ENCODE data around the gene HSPA12A. TPM values are rescaled to one million over a fixed set of nuclear protein-coding genes. Genes with fewer than 3 reads are reported as not detected.

The HSPA12A gene
- total and polyA plus RNA-seq, 9 of the 15 experiments (the other 6 are each of a cell fraction or from before 2014, with no cell fraction given): 0.01 to 0.18 (median 0.04) TPM; not detected in 4

DNA sequence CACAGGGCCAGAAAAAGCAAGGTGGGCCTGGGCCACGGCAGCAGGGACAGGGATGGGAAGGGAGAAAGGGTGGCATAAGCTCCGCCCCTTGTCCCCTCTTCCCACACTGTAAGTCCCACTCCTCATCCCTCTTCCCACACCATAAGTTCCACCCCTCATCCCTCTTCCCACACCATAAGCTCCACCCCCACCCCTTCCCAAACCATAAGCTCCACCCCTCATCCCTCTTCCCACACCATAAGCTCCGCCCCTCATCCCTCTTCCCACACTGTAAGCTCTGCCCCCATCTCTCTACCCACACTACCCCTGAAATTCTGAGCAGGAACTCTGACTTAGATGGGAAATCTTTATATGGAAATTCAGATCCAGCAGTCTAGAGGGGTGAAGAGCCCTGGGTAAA, 55.7 kb downstream of the HSPA12A start:
- H3K9ac ChIP-seq (ENCODE audit: insufficient read depth in 1 of 2, low read depth in 2 of 2, low read length in 2 of 2): no peak overlapping the region
- H3K4me3 ChIP-seq: no peak overlapping the region
- DNase-seq (ENCODE audit: extremely low read depth in 1 of 4, low spot score in 3 of 4): no peak
- H3K9me1 ChIP-seq (ENCODE audit: control insufficient read depth, insufficient read depth, low read length): no peaks in the 10 kb centered on the region
- no peaks in the 10 kb centered on the region for H3K79me2 ChIP-seq (ENCODE audit: control insufficient read depth, insufficient read depth, low read length)
- peaks cover 0 to 22% of the 10 kb centered on the region in 2 experiments; a peak in 1 of 5 replicates for H3K27me3 ChIP-seq (ENCODE audit: control insufficient read depth in 2 of 2, insufficient read depth in 2 of 2, low read length in 2 of 2)
- no peaks in the 10 kb centered on the region for H4K20me1 ChIP-seq (replicated peaks; ENCODE audit: control insufficient read depth, insufficient read depth, low read length)
- CTCF ChIA-PET (ENCODE audit: low intra/inter-chr PET ratio): no interaction called here
- no peak for ATAC-seq
- no peaks in the 10 kb centered on the region for H3K36me3 ChIP-seq (ENCODE audit: control insufficient read depth, insufficient read depth, low read length)
- POLR2A ChIA-PET: no interaction called here
- TF ChIP-seq PHB2 (IDR thresholded peaks at IDR 0.05; ENCODE audit: low read depth): no peak
- no peak for TF ChIP-seq MED1 (CRISPR knock-in tag; IDR thresholded peaks at IDR 0.05; ENCODE audit: borderline replicate concordance)
- TF ChIP-seq SUPT5H (IDR thresholded peaks at IDR 0.05): no peak
- no peak for TF ChIP-seq ZNF124 (CRISPR knock-in tag; IDR thresholded peaks at IDR 0.05)
- TF ChIP-seq ZNF175 (CRISPR knock-in tag; IDR thresholded peaks at IDR 0.05; ENCODE audit: low read depth): no peak
- TF ChIP-seq HDAC6 (IDR thresholded peaks at IDR 0.05; ENCODE audit: low read depth, low read length): no peak
- no peak for TF ChIP-seq YBX1 (IDR thresholded peaks at IDR 0.05)
- TF ChIP-seq ZNF12 (CRISPR knock-in tag; IDR thresholded peaks at IDR 0.05): no peak
- no peak for TF ChIP-seq STAT5A (IDR thresholded peaks at IDR 0.05; ENCODE audit: borderline replicate concordance, low read length)
- TF ChIP-seq SIN3B (IDR thresholded peaks at IDR 0.05; ENCODE audit: low read depth): no peak
- intact Hi-C loops (cut with micrococcal nuclease): no loop called here
- in situ Hi-C loops (cut with MboI): loop anchor here (10.0 to 25.0 kb wide), 2 partner anchors 101 to 488 kb away; no protein-coding TSS in a partner anchor
- no peak overlapping the region for H2AFZ ChIP-seq (ENCODE audit: low read depth, low read length)
- no peaks in the 10 kb centered on the region; a peak in 1 of 5 replicates for H3K4me1 ChIP-seq (replicated peaks in 1 of 2; ENCODE audit: control insufficient read depth in 2 of 2, insufficient read depth in 2 of 2, low read length in 2 of 2)
- no CpG with 5 or more reads among the region's 3 CpGs for WGBS (ENCODE audit: insufficient coverage, low coverage, missing lambda C conversion rate)
- no peak overlapping the region for H3K27ac ChIP-seq (ENCODE audit: extremely low read depth, low read depth, low read length)
- BruUV-seq (replicated peaks): no TSS peak
- no peak for FAIRE-seq
- H3K9me3 ChIP-seq (replicated peaks; ENCODE audit: control insufficient read depth, insufficient read depth, low read depth, low read length): no peaks in the 10 kb centered on the region
- H3K4me2 ChIP-seq (ENCODE audit: insufficient read depth, low read length): no peak overlapping the region

Measured in K562 (cell line).